MM.1S (cell line): ENCODE results near the gene MSRB3.

Source experiments
- EZH2phosphoT487 ChIP-seq: fragments of 300-600 bp; sonication (generic); IDR thresholded peaks from 2 replicates; pipeline ENCODE4 v1.6.1; 2018; ENCODE audit warnings: antibody characterized with exemption, low read length
- TF ChIP-seq, protein P1 (sequence below): fragments of 300-600 bp; sonication (generic); IDR thresholded peaks from 2 replicates; pipeline ENCODE4 v1.5.1; 2016; ENCODE audit warnings: antibody characterized with exemption, low read length, mixed read lengths

DNA sequence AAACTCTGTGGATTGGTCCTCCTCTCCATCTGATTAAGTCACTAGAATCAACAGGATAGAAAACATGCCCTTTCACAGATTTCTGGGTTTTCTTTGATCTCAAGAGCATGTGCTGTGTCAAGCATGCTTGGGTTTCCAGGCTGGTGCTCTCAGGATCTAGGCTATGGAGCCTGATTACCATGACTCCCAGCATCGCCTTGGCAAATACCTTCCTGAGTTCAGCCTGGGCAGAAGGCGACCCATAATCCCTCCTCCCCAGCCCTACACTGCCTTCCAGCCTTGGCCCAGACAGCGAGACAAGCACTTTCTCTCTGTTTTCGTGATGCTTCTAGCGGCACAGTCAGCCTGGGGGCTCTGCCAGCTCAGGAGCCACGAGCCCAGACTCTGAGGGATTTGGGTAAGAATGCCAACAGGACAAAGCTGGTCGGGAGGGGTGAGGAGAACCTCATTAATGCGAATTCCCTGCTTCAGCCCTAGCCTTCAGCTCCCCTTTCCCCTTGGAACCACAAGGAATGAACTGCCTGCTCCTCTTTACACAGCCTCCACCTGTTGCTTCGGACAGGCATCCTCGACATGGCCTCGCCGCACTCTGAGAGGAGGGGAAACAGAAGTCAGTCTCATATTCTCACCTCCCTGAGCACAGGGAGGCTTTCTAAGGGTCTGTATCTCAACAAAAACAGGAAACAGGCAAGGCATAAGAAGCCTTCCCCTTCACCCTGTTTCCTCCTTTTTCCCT is 227.1 kb downstream of the MSRB3 start:
- TF ChIP-seq, protein P1, sequence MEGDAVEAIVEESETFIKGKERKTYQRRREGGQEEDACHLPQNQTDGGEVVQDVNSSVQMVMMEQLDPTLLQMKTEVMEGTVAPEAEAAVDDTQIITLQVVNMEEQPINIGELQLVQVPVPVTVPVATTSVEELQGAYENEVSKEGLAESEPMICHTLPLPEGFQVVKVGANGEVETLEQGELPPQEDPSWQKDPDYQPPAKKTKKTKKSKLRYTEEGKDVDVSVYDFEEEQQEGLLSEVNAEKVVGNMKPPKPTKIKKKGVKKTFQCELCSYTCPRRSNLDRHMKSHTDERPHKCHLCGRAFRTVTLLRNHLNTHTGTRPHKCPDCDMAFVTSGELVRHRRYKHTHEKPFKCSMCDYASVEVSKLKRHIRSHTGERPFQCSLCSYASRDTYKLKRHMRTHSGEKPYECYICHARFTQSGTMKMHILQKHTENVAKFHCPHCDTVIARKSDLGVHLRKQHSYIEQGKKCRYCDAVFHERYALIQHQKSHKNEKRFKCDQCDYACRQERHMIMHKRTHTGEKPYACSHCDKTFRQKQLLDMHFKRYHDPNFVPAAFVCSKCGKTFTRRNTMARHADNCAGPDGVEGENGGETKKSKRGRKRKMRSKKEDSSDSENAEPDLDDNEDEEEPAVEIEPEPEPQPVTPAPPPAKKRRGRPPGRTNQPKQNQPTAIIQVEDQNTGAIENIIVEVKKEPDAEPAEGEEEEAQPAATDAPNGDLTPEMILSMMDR = no peak
- TF ChIP-seq EZH2phosphoT487 = no peak
